ENCODE results near the gene EVPL. TPM values are rescaled to one million over a fixed set of nuclear protein-coding genes. Genes with fewer than 3 reads are reported as not detected.

Gene EVPL
- total and polyA plus RNA-seq, 4 donors, result 10.9 to 38.4 (median 35.0) TPM

DNA sequence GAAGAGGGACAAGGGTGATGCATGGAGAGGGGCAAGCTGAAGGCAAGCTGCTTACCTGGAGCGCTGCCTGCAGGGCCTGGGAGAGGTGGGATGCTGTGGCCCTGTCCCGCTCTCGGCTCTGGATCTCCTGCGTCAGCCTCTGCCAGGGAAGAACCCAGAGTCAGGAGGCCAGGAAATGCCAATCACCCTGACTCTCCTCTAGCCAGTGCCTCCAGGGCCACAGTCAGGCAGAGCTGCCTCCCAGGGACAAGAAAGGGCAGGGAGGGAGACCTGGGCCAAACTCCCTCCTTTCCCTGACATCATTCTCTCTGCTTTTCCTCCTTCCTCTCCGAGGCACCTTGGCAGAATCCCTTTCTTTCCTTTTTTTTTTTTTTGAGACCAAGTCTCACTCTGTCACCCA is 15.2 kb downstream of the EVPL start:
- no peak overlapping the region for H3K27ac ChIP-seq (ENCODE audit: low read depth in 1 of 2, low read length in 1 of 2)
- no peak for DNase-seq
- H3K9ac ChIP-seq (ENCODE audit: insufficient read depth in 1 of 2, low read length in 2 of 2), result no peak overlapping the region
- TF ChIP-seq, protein P1, sequence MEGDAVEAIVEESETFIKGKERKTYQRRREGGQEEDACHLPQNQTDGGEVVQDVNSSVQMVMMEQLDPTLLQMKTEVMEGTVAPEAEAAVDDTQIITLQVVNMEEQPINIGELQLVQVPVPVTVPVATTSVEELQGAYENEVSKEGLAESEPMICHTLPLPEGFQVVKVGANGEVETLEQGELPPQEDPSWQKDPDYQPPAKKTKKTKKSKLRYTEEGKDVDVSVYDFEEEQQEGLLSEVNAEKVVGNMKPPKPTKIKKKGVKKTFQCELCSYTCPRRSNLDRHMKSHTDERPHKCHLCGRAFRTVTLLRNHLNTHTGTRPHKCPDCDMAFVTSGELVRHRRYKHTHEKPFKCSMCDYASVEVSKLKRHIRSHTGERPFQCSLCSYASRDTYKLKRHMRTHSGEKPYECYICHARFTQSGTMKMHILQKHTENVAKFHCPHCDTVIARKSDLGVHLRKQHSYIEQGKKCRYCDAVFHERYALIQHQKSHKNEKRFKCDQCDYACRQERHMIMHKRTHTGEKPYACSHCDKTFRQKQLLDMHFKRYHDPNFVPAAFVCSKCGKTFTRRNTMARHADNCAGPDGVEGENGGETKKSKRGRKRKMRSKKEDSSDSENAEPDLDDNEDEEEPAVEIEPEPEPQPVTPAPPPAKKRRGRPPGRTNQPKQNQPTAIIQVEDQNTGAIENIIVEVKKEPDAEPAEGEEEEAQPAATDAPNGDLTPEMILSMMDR (IDR thresholded peaks at IDR 0.05; ENCODE audit: control extremely low read depth, extremely low read depth), result no peak
- H3K9me3 ChIP-seq (ENCODE audit: control insufficient read depth in 4 of 4, insufficient read depth in 3 of 4, low read length in 3 of 4), result no peaks in the 10 kb centered on the region
- H3K36me3 ChIP-seq (ENCODE audit: control insufficient read depth in 4 of 4, insufficient read depth in 4 of 4, low read length in 4 of 4), result peaks cover 0 to 10% (median 0%) of the 10 kb centered on the region in 4 donors
- no peaks in the 10 kb centered on the region for H3K27me3 ChIP-seq (ENCODE audit: control insufficient read depth in 3 of 3, insufficient read depth in 3 of 3, low read length in 2 of 3)
- no peak overlapping the region for H3K4me3 ChIP-seq
- ATAC-seq (ENCODE audit: insufficient read depth, low FRiP score), result no peak
- H3K4me1 ChIP-seq (ENCODE audit: control insufficient read depth in 5 of 5, insufficient read depth in 5 of 5, low read length in 5 of 5), result peaks cover 0 to 3% (median 0%) of the 10 kb centered on the region in 5 donors
- 90 to 93% methylated on average over 5 of the region's 5 CpGs for WGBS, 2 donors

DNA sequence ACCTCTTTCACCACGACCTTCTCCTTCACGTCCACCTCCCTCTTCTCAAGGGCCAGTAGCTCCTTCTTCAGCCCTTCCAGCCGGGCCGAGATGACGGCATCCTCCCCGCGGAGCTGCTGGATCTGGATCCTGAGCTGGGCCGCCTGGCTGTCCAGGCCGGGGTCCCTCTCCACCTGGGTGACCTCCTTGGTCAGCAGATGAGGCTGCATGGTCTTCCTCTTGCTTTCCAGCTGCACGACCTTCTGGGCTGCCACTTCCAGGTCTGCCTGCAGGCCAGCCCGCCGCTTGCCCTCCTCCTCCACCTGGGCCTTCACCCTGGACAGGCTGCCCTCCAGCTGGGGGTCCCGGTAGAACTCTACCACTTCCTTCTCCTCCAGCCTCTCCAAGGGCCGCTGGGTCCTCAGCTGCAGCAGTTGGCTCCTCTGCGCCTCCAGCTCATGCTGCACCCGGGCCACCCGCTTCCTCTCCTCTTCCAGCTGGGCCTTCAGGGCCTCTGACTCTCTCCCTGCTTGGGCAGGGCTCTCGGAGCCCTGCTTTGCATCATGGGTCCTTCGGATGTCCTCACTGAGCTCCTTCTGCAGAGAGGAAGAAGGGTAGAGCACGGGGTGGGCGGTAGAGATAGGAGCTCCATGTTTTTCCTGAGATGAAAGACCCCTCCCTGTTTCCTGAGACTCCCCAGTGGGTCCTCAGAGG is 17.0 kb downstream of the EVPL start:
- TF ChIP-seq, protein P1 (IDR thresholded peaks at IDR 0.05; ENCODE audit: control extremely low read depth, extremely low read depth), result no peak
- no peaks in the 10 kb centered on the region for H3K27me3 ChIP-seq (ENCODE audit: control insufficient read depth in 3 of 3, insufficient read depth in 3 of 3, low read length in 2 of 3)
- WGBS, 2 donors, result 75 to 87% methylated on average over 21 of the region's 21 CpGs
- peaks cover 0 to 7% (median 0%) of the 10 kb centered on the region in 4 donors for H3K36me3 ChIP-seq (ENCODE audit: control insufficient read depth in 4 of 4, insufficient read depth in 4 of 4, low read length in 4 of 4)
- no peak for DNase-seq
- H3K27ac ChIP-seq (ENCODE audit: low read depth in 1 of 2, low read length in 1 of 2), result no peak overlapping the region
- H3K9ac ChIP-seq (ENCODE audit: insufficient read depth in 1 of 2, low read length in 2 of 2), result no peak overlapping the region
- ATAC-seq (ENCODE audit: insufficient read depth, low FRiP score), result no peak
- no peaks in the 10 kb centered on the region for H3K9me3 ChIP-seq (ENCODE audit: control insufficient read depth in 4 of 4, insufficient read depth in 3 of 4, low read length in 3 of 4)
- no peak overlapping the region for H3K4me3 ChIP-seq
- H3K4me1 ChIP-seq (ENCODE audit: control insufficient read depth in 5 of 5, insufficient read depth in 5 of 5, low read length in 5 of 5), result peaks cover 0 to 3% (median 0%) of the 10 kb centered on the region in 5 donors

DNA sequence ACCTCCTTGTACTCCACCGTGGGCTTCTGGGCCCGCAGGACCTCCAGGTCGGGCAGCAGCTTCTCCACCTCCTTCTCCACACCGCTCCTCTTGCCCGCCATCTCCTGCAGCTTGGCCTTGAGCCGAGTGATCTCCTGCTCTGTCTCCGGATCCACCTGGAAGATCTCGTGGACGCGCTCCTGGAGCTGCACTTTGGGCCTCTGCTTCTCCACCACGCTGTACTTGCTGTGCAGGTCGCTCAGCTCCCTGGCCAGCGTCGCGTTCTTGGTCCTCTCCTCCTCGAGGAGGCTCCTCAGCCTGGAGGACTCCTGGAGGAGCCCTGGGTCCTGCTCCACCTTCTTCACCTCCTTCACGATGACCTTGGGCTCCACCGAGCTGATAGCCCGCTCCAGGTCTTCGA is 17.7 kb downstream of the EVPL start:
- ATAC-seq (ENCODE audit: insufficient read depth, low FRiP score) (no peak), DNase-seq (no peak)
- H3K9ac ChIP-seq (ENCODE audit: insufficient read depth in 1 of 2, low read length in 2 of 2), result no peak overlapping the region
- peaks cover 0 to 9% (median 0%) of the 10 kb centered on the region in 4 donors for H3K36me3 ChIP-seq (ENCODE audit: control insufficient read depth in 4 of 4, insufficient read depth in 4 of 4, low read length in 4 of 4)
- TF ChIP-seq, protein P1 (IDR thresholded peaks at IDR 0.05; ENCODE audit: control extremely low read depth, extremely low read depth), result no peak
- H3K27me3 ChIP-seq (ENCODE audit: control insufficient read depth in 3 of 3, insufficient read depth in 3 of 3, low read length in 2 of 3), result no peaks in the 10 kb centered on the region
- no peaks in the 10 kb centered on the region for H3K9me3 ChIP-seq (ENCODE audit: control insufficient read depth in 4 of 4, insufficient read depth in 3 of 4, low read length in 3 of 4)
- 96 to 97% methylated on average over 20 of the region's 20 CpGs for WGBS, 2 donors
- H3K27ac ChIP-seq (ENCODE audit: low read depth in 1 of 2, low read length in 1 of 2), result no peak overlapping the region
- H3K4me3 ChIP-seq, result no peak overlapping the region
- peaks cover 0 to 2% (median 0%) of the 10 kb centered on the region in 5 donors for H3K4me1 ChIP-seq (ENCODE audit: control insufficient read depth in 5 of 5, insufficient read depth in 5 of 5, low read length in 5 of 5)

Measured in lung (tissue), 12 donors.